Mucosa of descending colon (tissue), 3 donors: ENCODE results near the gene TJP3. TPM values are rescaled to one million over a fixed set of nuclear protein-coding genes. Genes with fewer than 3 reads are reported as not detected.

Experiments used
- ATAC-seq: fragments of 200-7000 bp; cut with Tn5 transposase; one replicate; pipeline ENCODE4 v1.9.1; 2020; ENCODE audit warnings: mild to moderate bottlenecking, moderate library complexity
- DNase-seq, 3 donors: peaks; one replicate each; pipeline ENCODE4 v3.0.0-alpha.2; 2020
- H3K36me3 ChIP-seq: fragments of 200-600 bp; one replicate; pipeline ENCODE4 v1.8.0; 2021; ENCODE audit warnings: low read depth, mild to moderate bottlenecking
- H3K4me1 ChIP-seq: fragments of 200-600 bp; one replicate; pipeline ENCODE4 v1.8.0; 2021; ENCODE audit warnings: low read depth, mild to moderate bottlenecking
- H3K4me3 ChIP-seq: fragments of 200-600 bp; one replicate; pipeline ENCODE4 v1.8.0; 2021; ENCODE audit warnings: mild to moderate bottlenecking
- H3K9me3 ChIP-seq: fragments of 200-600 bp; one replicate; pipeline ENCODE4 v1.8.0; 2021; ENCODE audit warnings: mild to moderate bottlenecking
- intact Hi-C, 2 donors: fragments of 100-400 bp; cut with DNase I in 1 of 2; cut with micrococcal nuclease in 1 of 2; formaldehyde crosslinking; loops; one replicate each; pipeline versions ENCODE4 v1.11.0 to v1.11.1; 2022; cut with DNase I, micrococcal nuclease
- total RNA-seq, 3 donors: library from RNA; stranded (reverse); fragmentation: NEBNext Ultra II Directional in 2 of 3; extraction: Animal tissue kit (Norgen Biotek cat#: 25700) in 2 of 3; gene quantifications; one replicate each; pipeline versions ENCODE4 v1.2.1 to v1.2.4, GENCODE V29; 2021 to 2023
- TF ChIP-seq, protein P1 (sequence below): fragments of 200-600 bp; IDR thresholded peaks from one replicate; pipeline ENCODE4 v1.8.0; 2022; ENCODE audit warnings: antibody characterized with exemption, mild to moderate bottlenecking
- donor health status: DM: no; HTN: no; CAD: no; lungs with moderate emphysema.
- donor health status: DM: no; HTN: no; CAD: no.
- donor health status: DM: no; HTN: yes; CAD: no.

The TJP3 gene
- total RNA-seq, 3 donors from 2014 or later: 167 to 357 (median 285) TPM

DNA sequence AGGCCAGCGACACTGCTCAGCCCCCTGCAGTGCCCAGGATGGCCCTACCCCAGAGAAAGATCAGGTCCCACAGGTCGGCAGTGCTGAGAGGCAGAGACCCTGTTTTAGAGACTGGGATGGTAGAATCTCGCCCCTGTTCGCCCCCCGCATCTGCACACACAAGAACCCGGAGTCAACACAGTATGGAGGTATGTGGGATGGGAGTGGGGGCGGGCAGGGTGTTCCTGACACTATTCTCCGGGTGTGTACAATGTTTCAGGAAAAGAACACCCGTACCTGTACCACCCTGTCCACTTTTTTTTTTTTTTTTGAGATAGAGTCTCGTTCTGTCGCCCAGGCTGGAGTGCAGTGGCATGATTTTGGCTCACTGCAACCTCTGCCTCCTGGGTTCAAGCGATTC is 27.2 kb upstream of the TJP3 start:
- Histone ChIP-seq H3K9me3 (no peaks in the 10 kb centered on the region), H3K4me1 (no peaks in the 10 kb centered on the region), H3K4me3 (no peak overlapping the region), H3K36me3 (no peaks in the 10 kb centered on the region)
- intact Hi-C loops: no loop called here
- TF ChIP-seq, protein P1, sequence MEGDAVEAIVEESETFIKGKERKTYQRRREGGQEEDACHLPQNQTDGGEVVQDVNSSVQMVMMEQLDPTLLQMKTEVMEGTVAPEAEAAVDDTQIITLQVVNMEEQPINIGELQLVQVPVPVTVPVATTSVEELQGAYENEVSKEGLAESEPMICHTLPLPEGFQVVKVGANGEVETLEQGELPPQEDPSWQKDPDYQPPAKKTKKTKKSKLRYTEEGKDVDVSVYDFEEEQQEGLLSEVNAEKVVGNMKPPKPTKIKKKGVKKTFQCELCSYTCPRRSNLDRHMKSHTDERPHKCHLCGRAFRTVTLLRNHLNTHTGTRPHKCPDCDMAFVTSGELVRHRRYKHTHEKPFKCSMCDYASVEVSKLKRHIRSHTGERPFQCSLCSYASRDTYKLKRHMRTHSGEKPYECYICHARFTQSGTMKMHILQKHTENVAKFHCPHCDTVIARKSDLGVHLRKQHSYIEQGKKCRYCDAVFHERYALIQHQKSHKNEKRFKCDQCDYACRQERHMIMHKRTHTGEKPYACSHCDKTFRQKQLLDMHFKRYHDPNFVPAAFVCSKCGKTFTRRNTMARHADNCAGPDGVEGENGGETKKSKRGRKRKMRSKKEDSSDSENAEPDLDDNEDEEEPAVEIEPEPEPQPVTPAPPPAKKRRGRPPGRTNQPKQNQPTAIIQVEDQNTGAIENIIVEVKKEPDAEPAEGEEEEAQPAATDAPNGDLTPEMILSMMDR: no peak
- DNase-seq: no peak
- no peak for ATAC-seq

DNA sequence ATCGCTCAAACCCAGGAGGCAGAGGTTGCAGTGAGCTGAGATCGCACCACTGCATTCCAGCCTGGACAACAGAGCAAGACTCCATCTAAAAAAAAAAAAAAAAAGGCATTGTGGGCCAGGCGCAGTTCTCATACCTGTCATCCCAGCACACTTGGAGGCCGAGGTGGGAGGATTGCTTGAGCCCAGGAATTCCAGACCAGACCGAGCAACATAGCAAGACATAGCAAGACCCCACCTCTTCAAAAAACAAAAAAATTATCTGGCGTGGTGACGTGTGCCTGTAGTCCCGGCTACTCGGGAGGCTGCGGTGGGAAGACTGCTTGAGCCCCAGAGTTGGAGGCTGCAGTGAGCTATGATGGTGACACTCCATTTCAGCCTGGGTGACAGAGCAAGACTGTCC is 25.9 kb upstream of the TJP3 start:
- H3K4me1 ChIP-seq: no peaks in the 10 kb centered on the region
- ATAC-seq: no peak
- no peaks in the 10 kb centered on the region for H3K36me3 ChIP-seq
- no peaks in the 10 kb centered on the region for H3K9me3 ChIP-seq
- TF ChIP-seq, protein P1: no peak
- intact Hi-C loops: no loop called here
- H3K4me3 ChIP-seq: no peak overlapping the region
- DNase-seq: no peak

DNA sequence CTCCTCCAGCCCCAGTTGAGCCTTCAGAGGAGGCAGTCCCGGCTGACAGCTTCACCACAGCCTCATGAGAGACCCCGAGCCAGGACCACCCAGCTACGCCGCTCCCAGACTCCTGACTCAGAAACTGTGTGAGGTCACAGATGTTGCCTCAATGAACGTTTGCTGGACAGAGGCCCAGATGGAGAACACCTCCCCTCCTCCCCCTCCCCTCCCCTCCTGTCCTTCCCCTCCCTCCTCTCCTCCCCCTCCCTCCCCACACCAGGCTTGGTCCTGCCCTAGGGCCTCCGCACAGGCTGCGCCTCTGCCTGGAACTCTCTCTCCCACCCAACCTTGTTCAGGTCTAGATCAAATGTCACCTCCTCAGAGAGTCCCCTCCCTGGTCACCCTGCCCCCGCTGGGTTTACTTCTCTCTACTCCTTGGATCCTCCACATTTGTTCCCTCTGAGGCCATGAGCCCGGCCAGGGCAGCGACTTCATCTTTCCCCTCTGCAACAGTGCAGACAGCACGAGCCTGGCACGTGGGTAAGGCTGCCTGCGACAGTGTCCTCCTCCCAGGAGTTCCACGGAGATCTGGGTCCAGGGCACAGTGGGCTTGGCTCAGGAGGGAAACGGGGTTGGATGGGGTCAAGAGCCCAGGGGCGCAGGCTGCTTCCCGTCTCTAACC is 25.3 kb upstream of the TJP3 start:
- Histone ChIP-seq H3K4me3 (no peak overlapping the region), H3K4me1 (peaks cover 4% of the 10 kb centered on the region), H3K36me3 (no peaks in the 10 kb centered on the region), H3K9me3 (no peaks in the 10 kb centered on the region)
- DNase-seq: no peak
- TF ChIP-seq, protein P1: no peak
- intact Hi-C loops: no loop called here
- no peak for ATAC-seq

DNA sequence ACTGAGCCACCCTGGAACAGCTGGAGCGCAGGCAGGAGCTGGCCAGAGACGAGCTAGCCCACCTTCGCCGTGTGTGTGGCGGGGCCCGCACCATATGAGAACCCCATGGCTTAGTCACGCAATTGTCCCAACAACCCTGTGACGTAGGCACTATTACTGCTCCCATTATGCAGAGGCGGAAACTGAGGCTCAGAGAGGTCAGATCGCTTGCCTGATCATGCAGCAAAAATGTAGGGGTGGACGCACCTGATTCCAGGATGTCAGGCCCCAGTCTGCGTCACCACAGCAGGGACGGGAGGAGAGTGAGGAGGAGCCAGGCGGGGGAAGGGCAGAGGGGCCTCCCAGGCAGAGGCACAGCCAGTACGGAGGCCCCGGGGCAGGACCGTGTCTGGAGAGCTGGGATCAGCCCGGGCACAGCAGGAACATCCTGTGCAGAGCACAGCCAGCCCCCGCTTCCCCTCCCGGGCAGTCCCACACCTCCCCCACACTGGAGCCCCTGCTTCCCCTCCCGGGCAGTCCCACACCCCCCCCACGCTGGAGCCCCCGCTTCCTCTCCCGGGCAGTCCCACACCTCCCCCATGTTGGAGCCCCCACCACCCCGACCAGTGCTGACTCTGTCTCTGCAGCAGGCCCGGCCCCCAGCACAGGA is 24.7 kb upstream of the TJP3 start:
- H3K9me3 ChIP-seq: no peaks in the 10 kb centered on the region
- no peaks in the 10 kb centered on the region for H3K36me3 ChIP-seq
- intact Hi-C loops: no loop called here
- TF ChIP-seq, protein P1: no peak
- no peak overlapping the region for H3K4me3 ChIP-seq
- peaks cover 9% of the 10 kb centered on the region for H3K4me1 ChIP-seq
- ATAC-seq (no peak), DNase-seq (no peak)

DNA sequence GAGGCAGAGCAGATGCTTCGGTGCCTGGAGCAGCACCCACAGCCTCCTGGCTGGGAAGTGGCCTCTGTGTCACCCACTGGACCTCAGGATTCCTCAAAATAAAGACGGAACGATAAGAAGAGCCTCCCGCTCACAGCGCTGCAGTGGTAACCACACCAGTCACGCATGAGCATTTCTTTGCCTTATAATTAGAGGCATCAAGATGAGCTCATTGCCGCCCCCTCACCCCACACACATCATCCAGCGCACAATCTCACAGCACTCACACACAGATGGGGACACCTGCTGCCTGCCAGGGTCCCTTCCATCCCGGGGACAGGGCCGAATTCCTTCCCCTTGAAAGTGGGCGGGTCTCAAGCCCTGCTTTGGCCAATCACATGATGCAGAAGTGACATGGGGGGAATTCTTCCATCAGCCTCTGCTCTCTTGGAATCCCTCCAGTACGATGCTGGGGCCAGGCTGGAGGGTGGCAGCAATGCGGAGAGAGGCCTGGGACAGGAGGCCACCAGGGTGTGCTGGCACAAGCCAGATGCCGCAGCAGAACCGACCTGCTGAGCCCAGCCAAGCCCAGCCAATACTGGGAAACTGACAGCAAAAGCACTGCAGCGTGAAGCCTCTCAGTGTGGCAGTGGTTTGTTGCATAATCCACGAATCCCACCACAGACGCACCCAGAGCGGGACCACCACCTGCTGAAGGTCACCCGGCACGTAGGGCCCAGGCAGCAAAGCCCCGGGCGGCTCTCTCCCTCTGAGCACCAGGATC is 23.9 kb upstream of the TJP3 start:
- no peak for ATAC-seq
- intact Hi-C loops: no loop called here
- peaks cover 9% of the 10 kb centered on the region for H3K4me1 ChIP-seq
- TF ChIP-seq, protein P1: no peak
- no peak for DNase-seq
- H3K36me3 ChIP-seq: no peaks in the 10 kb centered on the region
- H3K4me3 ChIP-seq: no peak overlapping the region
- H3K9me3 ChIP-seq: no peaks in the 10 kb centered on the region
